ENCODE measurements around the gene TRUB1. TPM values are rescaled to one million over a fixed set of nuclear protein-coding genes. Genes with fewer than 3 reads are reported as not detected.
"Not testable (repeated sequence)": the region's sequence is repeated elsewhere in the genome, so short reads cannot be mapped to it uniquely, and the experiment has no call there.

The TRUB1 gene
- total RNA-seq, 1 donor from 2014 or later, result 5.2 TPM

GRCh38 chr10:114923551-114923950 lies 14.4 kb upstream of the TRUB1 start:
- DNase-seq (ENCODE audit: low spot score), result no peak

DNA sequence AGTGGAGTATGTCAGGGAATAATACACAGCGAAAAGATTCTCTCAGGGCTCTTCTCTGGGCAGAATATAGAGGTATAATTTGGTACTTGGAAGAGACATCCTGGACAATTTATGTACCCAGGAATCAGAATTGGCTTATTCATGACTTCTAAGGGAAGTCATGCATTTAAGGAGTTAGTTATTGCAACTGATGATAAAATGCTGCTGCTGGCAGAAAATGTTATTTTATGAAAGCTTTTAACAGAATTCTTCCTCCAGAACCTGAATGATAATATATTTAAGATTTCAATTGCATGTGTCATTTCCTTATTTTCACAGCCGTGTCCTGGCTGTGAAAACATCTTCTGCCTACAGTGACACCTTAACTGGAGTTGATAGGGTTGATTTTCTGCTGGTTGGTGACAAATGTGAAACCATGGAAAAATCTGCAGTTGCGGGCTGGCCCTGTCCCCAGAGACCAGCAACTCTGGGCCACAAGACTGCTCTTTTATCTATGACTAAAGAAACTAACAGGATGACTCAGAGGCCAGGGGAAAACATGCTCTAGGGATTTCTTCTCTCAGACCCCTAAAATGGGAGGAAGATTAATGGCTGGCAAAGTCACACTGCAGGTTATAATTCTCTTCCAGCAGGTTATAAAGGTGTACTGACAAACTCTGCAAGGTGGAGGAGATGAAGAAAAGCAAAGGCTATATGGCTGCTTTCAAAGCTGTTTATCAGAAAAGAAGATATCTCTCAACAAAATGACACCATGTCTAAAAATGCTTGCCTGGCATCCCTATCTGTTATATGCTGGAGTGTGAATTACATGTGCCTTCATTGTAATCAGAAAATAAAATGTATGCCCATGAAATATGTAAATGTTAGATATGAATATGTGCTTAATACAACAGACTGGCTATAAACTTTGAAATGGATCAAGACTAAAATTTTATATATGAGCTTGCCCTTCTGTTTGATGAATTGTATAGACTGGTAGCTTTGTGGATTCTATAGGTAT lies 12.1 kb upstream of the TRUB1 start:
- no peak for DNase-seq (ENCODE audit: low spot score)

GRCh38 chr10:114928818-114929217 lies 9.2 kb upstream of the TRUB1 start:
- DNase-seq (ENCODE audit: low spot score), result no peak

DNA sequence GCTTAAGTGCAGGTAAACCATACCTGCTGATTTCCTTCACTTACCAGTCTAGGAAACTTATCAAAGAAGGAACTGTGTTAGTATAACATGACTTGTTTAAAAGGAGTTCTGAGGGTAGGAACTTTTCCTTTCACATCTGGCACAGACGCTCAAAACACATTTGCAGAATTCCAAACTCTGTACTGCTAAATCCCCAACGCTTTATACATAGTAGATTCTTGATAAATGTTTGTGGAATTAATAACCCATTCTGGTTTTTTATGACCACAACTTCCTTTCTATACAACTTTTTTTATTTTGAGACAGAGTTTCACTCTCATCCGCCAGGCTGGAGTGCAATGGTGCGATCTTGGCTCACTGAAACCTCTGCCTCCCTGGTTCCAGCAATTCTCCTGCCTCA lies 7.7 kb upstream of the TRUB1 start:
- no peak for DNase-seq (ENCODE audit: low spot score)

DNA sequence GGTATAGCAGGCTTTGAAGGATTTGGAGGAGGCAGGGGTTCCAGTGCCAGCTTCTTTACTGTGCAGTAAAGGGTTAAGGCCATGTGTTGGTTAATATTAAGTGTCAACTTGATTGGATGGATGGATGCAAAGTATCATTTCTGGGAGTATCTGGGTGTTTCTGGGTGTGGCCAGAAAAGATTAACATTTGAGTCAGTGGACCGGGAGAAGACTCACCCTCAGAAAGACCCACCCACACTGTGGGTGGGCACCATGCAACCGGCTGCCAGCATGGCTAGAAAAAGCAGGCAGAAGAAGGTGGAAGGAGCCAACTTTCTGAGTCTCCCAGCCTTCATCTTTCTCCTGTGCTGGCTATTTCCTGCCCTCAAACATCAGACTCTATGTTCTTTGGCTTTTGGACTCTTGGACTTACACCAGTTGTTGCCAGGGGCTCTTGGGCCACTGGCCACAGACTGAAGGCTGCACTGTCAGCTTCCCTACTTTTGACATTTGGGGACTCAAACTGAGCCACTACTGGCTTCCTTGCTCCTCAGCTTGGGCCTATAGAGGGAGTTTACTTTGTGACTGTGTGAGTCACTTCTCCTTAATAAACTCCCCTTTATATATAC lies 6.8 kb upstream of the TRUB1 start:
- DNase-seq (ENCODE audit: low spot score), result no peak

DNA sequence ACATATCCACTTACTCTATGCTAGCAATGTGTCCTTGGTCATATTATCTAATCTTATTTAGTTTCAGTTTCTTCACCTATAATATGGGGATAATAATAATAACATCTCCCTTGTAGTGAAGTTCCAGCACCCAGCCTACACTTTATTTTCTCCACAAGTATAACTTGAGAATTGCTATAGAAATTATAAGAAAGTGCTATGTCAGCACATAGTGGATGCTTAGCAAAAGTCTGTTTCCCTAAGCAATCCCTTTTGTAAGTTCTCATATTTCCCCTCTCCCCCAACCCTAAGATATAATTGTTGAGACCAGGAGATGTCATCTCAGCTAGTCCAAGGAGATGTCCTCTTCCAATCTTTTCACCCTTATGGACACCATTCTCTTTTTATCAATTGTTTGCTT lies 5.8 kb upstream of the TRUB1 start:
- no peak for DNase-seq (ENCODE audit: low spot score)

DNA sequence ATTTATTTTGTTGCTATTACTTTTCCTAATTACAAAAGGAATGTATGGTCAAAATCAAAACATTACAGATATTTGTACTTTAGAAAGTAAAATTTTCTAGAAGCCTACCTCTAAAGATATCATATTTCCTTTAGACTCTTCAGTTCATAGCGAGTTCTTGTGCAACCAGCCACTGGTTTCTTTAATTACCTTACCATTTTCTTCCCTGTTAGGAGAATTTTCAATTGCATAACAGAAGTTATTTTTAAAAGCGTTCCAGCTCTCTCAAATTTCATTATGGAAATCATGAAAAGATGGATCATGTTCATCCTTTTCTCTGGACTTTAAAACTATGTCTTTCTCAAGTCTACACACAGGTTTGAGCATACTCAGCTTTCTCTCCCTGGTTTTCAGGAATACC lies 5.0 kb upstream of the TRUB1 start:
- DNase-seq (ENCODE audit: low spot score), result no peak

DNA sequence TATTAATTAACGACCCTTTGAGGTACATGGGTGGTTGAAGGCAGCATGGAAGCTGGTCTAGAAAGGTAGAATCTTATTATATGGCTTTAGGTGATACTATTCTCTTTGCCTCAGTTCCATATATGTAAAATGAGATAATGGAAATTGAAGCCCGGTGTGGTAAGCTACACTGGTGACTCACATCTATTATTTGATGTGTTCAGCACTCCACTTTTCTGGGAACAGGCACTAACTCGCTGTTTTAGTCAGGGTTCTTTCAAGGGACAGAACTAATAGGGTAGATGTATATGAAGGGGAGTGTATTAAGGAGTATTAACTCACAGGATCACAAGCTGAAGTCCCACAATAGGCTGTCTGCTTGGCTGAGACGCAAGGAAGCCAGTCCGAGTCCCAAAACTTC lies 4.4 kb upstream of the TRUB1 start:
- no peak for DNase-seq (ENCODE audit: low spot score)

DNA sequence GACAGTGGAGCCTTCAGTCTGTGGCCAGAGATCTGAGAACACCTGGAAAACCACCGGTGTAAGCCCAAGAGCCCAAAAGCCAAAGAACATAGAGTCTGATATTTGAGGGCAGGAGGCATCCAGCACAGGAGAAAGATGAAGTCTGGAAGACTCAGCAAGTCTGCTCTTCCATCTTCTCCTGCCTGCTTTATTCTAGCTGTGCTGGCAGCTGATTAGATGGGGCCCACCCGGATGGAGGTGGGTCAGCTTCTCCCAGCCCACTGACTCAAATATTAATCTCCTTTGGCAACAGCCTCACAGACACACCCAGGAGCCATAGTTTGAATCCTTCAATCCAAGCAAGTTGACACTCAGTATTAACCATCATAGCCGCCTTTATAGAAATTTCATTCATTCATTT lies 4.0 kb upstream of the TRUB1 start:
- not testable (repeated sequence) for DNase-seq (ENCODE audit: low spot score)

DNA sequence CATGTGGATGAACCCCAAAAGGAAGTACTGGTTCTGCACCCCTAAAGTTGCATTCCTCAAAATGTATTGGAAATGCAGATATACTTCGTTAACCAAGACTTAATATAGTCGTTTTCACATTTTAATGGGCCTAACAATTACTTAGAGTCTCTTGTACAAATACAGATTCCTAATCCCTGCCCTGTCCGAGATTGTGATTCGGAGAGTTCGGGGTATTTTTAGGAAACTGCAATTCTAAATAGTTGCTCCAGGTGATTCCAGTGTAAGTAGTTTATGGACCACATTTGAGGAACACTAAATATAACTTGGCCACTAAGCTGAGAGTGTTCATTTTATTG lies 830 bp downstream of the TRUB1 start:
- DNase-seq (ENCODE audit: low spot score), result no peak

DNA sequence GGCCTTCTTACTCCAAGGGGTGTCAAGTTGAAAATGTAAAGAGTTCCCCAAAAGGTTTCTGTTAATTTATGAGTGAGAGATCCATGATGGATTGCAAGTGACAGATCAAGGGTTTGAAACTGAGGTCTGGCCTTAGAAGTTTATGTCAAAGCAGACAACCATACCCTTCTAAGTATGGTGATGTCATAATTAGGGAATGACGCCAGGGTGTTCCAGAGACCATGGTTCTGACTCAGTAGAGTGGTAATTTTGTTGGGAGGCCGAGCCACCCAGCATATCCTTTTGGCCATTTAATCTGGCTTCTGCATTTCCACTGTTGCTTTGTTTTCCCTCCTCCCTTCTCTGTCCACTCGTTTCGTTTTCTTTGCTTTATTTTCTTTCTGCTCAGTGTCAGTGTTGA lies 2.7 kb downstream of the TRUB1 start:
- DNase-seq (ENCODE audit: low spot score), result no peak

GRCh38 chr10:114943000-114943399 lies 5.0 kb downstream of the TRUB1 start:
- no peak for DNase-seq (ENCODE audit: low spot score)

- no peak for DNase-seq (ENCODE audit: low spot score)
Measured at GRCh38 chr10:114953047-114953446, 15.1 kb downstream of the TRUB1 start.

GRCh38 chr10:114955984-114956383 lies 18.0 kb downstream of the TRUB1 start:
- no peak for DNase-seq (ENCODE audit: low spot score)

- no peak for DNase-seq (ENCODE audit: low spot score)
Measured at GRCh38 chr10:114956466-114956865, 18.5 kb downstream of the TRUB1 start.

- DNase-seq (ENCODE audit: low spot score), result no peak
Measured at GRCh38 chr10:114957122-114957521, 19.1 kb downstream of the TRUB1 start.

GRCh38 chr10:114957673-114958072 lies 19.7 kb downstream of the TRUB1 start:
- DNase-seq (ENCODE audit: low spot score), result no peak

DNA sequence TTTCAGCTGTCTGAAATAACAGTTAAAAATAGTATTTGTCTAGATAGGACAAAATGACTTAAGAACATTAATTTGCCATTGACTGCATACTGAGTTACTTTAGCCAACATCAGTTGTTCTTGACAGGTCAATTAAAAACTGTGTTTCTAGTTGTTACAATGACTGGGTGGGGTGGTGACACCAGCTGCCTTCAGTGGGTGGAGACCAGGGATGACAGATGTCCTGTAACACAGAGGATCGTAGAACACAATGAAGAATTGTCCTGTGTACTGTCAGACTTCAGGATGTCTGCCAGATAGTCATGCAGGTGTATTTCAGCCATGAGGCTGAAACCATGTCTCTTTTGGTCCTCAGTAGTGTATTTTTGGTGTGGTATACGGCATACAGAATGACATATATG lies 24.4 kb downstream of the TRUB1 start:
- DNase-seq (ENCODE audit: low spot score), result no peak

DNA sequence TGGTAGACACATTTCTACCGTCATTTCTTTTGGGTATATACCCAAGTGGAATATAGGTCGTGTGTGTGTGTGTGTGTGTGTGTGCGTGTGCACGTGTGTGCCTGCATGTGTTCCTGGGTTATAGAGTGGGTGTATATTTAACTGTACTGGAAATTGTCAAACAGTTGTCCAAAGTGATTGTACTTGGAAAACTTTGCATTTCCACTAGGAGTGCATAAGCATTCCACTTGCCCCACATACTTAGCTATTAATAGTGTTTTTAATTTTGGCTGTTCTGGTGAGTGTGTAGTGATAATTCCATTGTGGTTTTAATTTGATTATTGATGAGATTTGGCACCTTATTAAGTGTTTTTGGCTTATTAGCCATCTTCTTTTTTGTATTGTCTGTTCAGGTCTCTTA lies 25.9 kb downstream of the TRUB1 start:
- DNase-seq (ENCODE audit: low spot score), result no peak

DNA sequence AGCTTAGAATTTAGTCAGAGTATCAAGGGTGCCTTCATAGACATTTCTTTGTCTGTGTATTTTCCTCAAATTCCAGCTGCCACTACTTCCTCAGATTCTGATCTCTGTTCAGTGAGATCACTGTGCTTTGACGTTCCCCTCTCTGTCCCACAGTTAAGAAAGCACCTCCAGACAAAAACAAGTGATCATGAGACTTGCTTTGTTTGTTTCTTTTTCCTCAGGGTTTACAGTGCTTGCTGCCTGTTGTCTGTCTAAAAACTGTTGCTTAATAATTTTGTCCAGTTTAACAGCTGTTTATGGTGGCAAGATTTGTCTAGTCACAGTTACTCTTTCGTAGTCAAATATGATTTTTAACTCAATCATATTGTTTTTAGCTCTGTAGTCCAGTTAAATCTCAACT lies 29.1 kb downstream of the TRUB1 start:
- no peak for DNase-seq (ENCODE audit: low spot score)

GRCh38 chr10:114970515-114970914 lies 32.5 kb downstream of the TRUB1 start:
- no peak for DNase-seq (ENCODE audit: low spot score)

DNA sequence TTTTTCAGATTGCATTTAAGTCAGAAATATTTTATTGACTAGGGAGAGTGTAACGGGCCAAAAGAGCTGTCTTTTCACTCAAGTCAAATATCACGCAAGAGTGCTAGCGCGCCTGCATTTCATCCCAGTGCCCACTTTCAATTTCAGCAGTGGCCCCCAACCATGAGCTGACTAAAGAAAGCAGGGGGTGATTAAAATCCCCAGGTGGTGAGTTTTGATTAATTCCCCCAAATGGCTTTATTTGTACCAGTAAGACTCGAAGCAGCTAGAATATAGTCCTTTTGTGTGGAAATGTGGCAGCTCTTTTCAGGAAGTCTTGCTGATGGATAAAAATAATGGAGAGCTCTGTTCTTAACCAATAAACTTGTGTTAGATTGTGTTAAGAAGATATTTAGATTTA lies 35.3 kb downstream of the TRUB1 start:
- DNase-seq (ENCODE audit: low spot score), result no peak

DNA sequence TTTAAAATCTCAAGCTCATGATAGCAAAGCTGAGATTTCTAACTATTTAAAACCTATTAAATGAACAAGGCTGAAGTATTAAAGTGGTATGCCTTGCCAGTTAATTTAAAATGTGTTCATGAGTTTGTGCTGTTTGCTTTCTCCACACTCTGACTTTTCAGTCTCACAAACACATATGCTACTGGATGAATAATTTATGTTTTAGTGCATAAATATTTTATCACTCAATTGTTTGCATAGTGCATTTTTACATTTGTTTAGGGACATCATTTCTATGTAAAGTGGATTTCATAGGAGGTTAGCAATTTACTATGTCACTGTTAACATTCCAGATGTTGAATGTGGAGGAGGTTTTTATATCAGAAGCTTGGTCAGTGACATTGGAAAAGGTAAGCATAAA lies 36.0 kb downstream of the TRUB1 start:
- DNase-seq (ENCODE audit: low spot score), result no peak
